NCI-H146 treated with DMSO at 0.1 percent for 48 hours (cell line): Measurements from ENCODE around the gene MT1G.
"Not testable (repeated sequence)": the region's sequence is repeated elsewhere in the genome, so short reads cannot be mapped to it uniquely, and the experiment has no call there.

Experiments used
- DNase-seq: peaks from one replicate; lab custom pipeline; 2025; ENCODE audit not compliant: unreplicated experiment; lab: John Stamatoyannopoulos, UW

Gene MT1G

GRCh38 chr16:56684926-56685590 is 17.2 kb upstream of the MT1G start:
- DNase-seq = no peak

- no peak for DNase-seq
These were observed 16.5 kb upstream of the MT1G start for GRCh38 chr16:56684256-56684925.

- DNase-seq = no peak
These were observed 15.7 kb upstream of the MT1G start for GRCh38 chr16:56683424-56684172.

- DNase-seq = no peak
These were observed 15.0 kb upstream of the MT1G start for GRCh38 chr16:56682703-56683397.

GRCh38 chr16:56681939-56682702 is 14.3 kb upstream of the MT1G start, which contains the start of gene MT1X:
Gene MT1X (plus strand): TSS chr16:56682470. CDS start chr16:56682541, 71 bp downstream.
- peak; percentile 62 for DNase-seq

GRCh38 chr16:56679818-56680217 is 12.0 kb upstream of the MT1G start:
- no peak for DNase-seq

- DNase-seq = no peak
These were observed 11.3 kb upstream of the MT1G start for GRCh38 chr16:56679078-56679730.

- DNase-seq = no peak
These were observed 9.6 kb upstream of the MT1G start for GRCh38 chr16:56677474-56677873.

- DNase-seq = no peak
These were observed 7.9 kb upstream of the MT1G start for GRCh38 chr16:56675685-56676210.

GRCh38 chr16:56674570-56674969 is 6.7 kb upstream of the MT1G start:
- DNase-seq = not testable (repeated sequence)

- DNase-seq = no peak
These were observed 6.1 kb upstream of the MT1G start for GRCh38 chr16:56673921-56674320.

- DNase-seq = no peak
These were observed 5.1 kb upstream of the MT1G start for GRCh38 chr16:56672761-56673536.

GRCh38 chr16:56672171-56672570 is 4.3 kb upstream of the MT1G start:
- DNase-seq = not testable (repeated sequence)

GRCh38 chr16:56671691-56672090 is 3.8 kb upstream of the MT1G start:
- not testable (repeated sequence) for DNase-seq

GRCh38 chr16:56670620-56670934 is 2.7 kb upstream of the MT1G start:
- no peak for DNase-seq

GRCh38 chr16:56669840-56670619 is 2.2 kb upstream of the MT1G start:
- DNase-seq = no peak

- no peak for DNase-seq
These were observed 1.4 kb upstream of the MT1G start, which contains the start of gene MT1H for GRCh38 chr16:56669005-56669839. Gene MT1H (plus strand): TSS chr16:56669814. CDS start chr16:56669885, 71 bp downstream.
